H1 (cell line): ENCODE data around the gene DPP10. TPM values are rescaled to one million over a fixed set of nuclear protein-coding genes. Genes with fewer than 3 reads are reported as not detected.

Source experiments
- ATF3 ChIP-seq: IDR thresholded peaks from 2 replicates; pipeline ENCODE4 v1.6.1; 2011; ENCODE audit warnings: low read depth, mild to moderate bottlenecking, low read length; ENCODE audit not compliant: insufficient read depth
- CHD7 ChIP-seq: fragments of 300-600 bp; sonication (generic); IDR thresholded peaks from 2 replicates; pipeline ENCODE4 v1.7.1; 2012; ENCODE audit warnings: low read length, moderate library complexity, mild to moderate bottlenecking, inconsistent platforms; ENCODE audit not compliant: insufficient replicate concordance
- CTBP2 ChIP-seq: IDR thresholded peaks from 2 replicates; pipeline ENCODE4 v1.7.0; 2011; ENCODE audit warnings: borderline replicate concordance, mild to moderate bottlenecking, moderate library complexity, mixed read lengths, low read length; ENCODE audit not compliant: insufficient read depth, insufficient read length
- SIRT6 ChIP-seq: IDR thresholded peaks from one replicate; pipeline ENCODE4 v1.7.1; 2012; ENCODE audit warnings: low read length, inconsistent platforms
- SP1 ChIP-seq: IDR thresholded peaks from 2 replicates; pipeline ENCODE4 v1.6.1; 2011; ENCODE audit warnings: low read depth, low read length
- polyA plus RNA-seq, 7 experiments: library from polyadenylated mRNA; depleted of rRNA in 3 of 7; stranded (reverse) in 5 of 7; unstranded in 2 of 7; fragments of >200 nt in 5 of 7; fragments of 200-250 nt in 2 of 7; gene quantifications; 1 replicate in 5 of 7; 2 replicates in 1 of 7; 4 replicates in 1 of 7; pipeline versions ENCODE4 v1.2.1 to v1.2.3, GENCODE V29; 2011 to 2013; ENCODE audit warnings: missing spikeins in 2 of 7, mixed read lengths in 2 of 7
- total RNA-seq: library from RNA; stranded (reverse); fragmentation: NEBNext Ultra II Directional; extraction: Animal tissue kit (Norgen Biotek cat#: 25700); gene quantifications from 2 replicates; pipeline ENCODE4 v1.2.1, GENCODE V29; 2021

Gene DPP10
- total and polyA plus RNA-seq, 2 of the 8 experiments (the other 6 are each of a cell fraction or from before 2014, with no cell fraction given), result 3.3 to 7.2 TPM

- TF ChIP-seq CHD7, result no peak
- no peak for TF ChIP-seq ATF3
- TF ChIP-seq SIRT6, result no peak
- no peak for TF ChIP-seq CTBP2
- no peak for TF ChIP-seq SP1
- TF ChIP-seq, all 59 proteins: peak for 0
Measured at GRCh38 chr2:115077626-115078025, 635.2 kb downstream of the DPP10 start (continued).
